Melanocyte of skin (primary cell): Measurements from ENCODE around the gene FSHB. TPM values are rescaled to one million over a fixed set of nuclear protein-coding genes. Genes with fewer than 3 reads are reported as not detected.

Experiments
- total RNA-seq, 2 donors: library from RNA; depleted of rRNA; stranded (reverse); fragments of >200 nt; gene quantifications; 2 replicates each; pipeline ENCODE4 v1.2.3, GENCODE V29; 2012

Gene FSHB
- not detected for total RNA-seq

DNA sequence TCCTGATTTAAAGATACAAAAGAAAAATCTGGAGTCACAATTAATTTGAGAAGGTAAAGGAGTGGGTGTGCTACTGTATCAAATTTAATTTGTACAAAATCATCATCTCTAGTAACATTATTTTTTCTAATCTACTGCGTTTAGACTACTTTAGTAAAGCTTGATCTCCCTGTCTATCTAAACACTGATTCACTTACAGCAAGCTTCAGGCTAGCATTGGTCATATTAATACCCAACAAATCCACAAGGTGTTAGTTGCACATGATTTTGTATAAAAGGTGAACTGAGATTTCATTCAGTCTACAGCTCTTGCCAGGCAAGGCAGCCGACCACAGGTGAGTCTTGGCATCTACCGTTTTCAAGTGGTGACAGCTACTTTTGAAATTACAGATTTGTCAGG lies at the start of gene FSHB:
Gene FSHB, plus strand, starts transcription at position 301 of the 400 bp plus-strand sequence. CDS start 889 bp downstream, outside the sequence.

Other genes with a start within 250 kb of the FSHB start
- gene KCNA4, start 214.0 kb upstream of the FSHB start, total RNA-seq = under 1 TPM in 1 of 2 donors, not detected in 1; under 0.01 TPM
- 10 to 100 TPM; 20.3 to 27.2 TPM for gene ARL14EP, start 92.1 kb downstream of the FSHB start, total RNA-seq